OCI-LY3 (cell line): ENCODE results near the gene ACMSD.

ENCODE experiments used
- H2AFZ ChIP-seq: fragments of 200-600, 300-600 bp; shearing (Covaris generic); 2 replicates; pipeline ENCODE4 v1.6.0; 2014; ENCODE audit warnings: antibody characterized with exemption, low read depth, low read length
- H3K27ac ChIP-seq: fragments of 200-600, 300-600 bp; sonication (generic); 2 replicates; pipeline ENCODE4 v1.5.1; 2014; ENCODE audit warnings: mild to moderate bottlenecking, low read length, moderate library complexity, mixed read lengths
- H3K27me3 ChIP-seq: fragments of 200-600, 300-600 bp; sonication (generic); 2 replicates; pipeline ENCODE4 v1.6.1; 2014; ENCODE audit warnings: low read depth, low read length, mixed read lengths
- H3K36me3 ChIP-seq: fragments of 200-600, 300-600 bp; sonication (generic); replicated peaks from 2 replicates; pipeline ENCODE3; 2014; ENCODE audit warnings: low read depth, low read length, mixed read lengths
- H3K4me1 ChIP-seq: fragments of 300-600, 200-600 bp; sonication (generic); 2 replicates; pipeline ENCODE4 v1.6.1; 2014; ENCODE audit warnings: low read length, mixed read lengths
- H3K4me2 ChIP-seq: fragments of 200-600, 300-600 bp; sonication (generic); 2 replicates; pipeline ENCODE4 v1.6.1; 2014; ENCODE audit warnings: low read length, mixed read lengths
- H3K4me3 ChIP-seq: fragments of 300-600, 200-600 bp; sonication (generic); 2 replicates; pipeline ENCODE4 v1.5.1; 2014; ENCODE audit warnings: antibody characterized with exemption, mild to moderate bottlenecking, low read length, moderate library complexity
- H3K79me2 ChIP-seq: fragments of 300-600, 200-600 bp; shearing (Covaris generic); 2 replicates; pipeline ENCODE4 v1.6.1; 2014; ENCODE audit warnings: mild to moderate bottlenecking, low read length, mixed read lengths
- H3K9ac ChIP-seq: fragments of 300-600, 200-600 bp; shearing (Covaris generic); 2 replicates; pipeline ENCODE4 v1.6.0; 2014; ENCODE audit warnings: mild to moderate bottlenecking, low read length, moderate library complexity
- H3K9me3 ChIP-seq: fragments of 200-600, 300-600 bp; shearing (Covaris generic); 2 replicates; pipeline ENCODE4 v1.6.1; 2014; ENCODE audit warnings: low read length, mixed read lengths; ENCODE audit not compliant: insufficient read depth
- H4K20me1 ChIP-seq: fragments of 200-600, 300-600 bp; sonication (generic); 2 replicates; pipeline ENCODE4 v1.6.1; 2016; ENCODE audit warnings: low read length, mixed read lengths; ENCODE audit not compliant: insufficient read depth
- CTCF ChIP-seq: fragments of 200-600, 300-600 bp; sonication (generic); IDR thresholded peaks from 2 replicates; pipeline ENCODE4 v1.5.1; 2014; ENCODE audit warnings: antibody characterized with exemption, low read length, low read depth
- EZH2phosphoT487 ChIP-seq: fragments of 200-600 bp; shearing (Covaris generic); IDR thresholded peaks from 2 replicates; pipeline ENCODE4 v1.6.1; 2018; ENCODE audit warnings: antibody characterized with exemption, mixed run types, low read depth

Gene ACMSD

GRCh38 chr2:134926231-134926931, 88.0 kb downstream of the ACMSD start:
- peaks cover 51% of the 10 kb centered on the region for H3K36me3 ChIP-seq
- H3K4me1 ChIP-seq = peaks cover 16% of the 10 kb centered on the region
- H3K9ac ChIP-seq = no peak overlapping the region
- H3K27ac ChIP-seq = no peak overlapping the region
- H3K27me3 ChIP-seq = no peaks in the 10 kb centered on the region
- H4K20me1 ChIP-seq = peaks cover 87% of the 10 kb centered on the region
- no peak overlapping the region for H3K4me2 ChIP-seq
- TF ChIP-seq EZH2phosphoT487 (no peak), CTCF (no peak)
- no peak overlapping the region for H2AFZ ChIP-seq
- no peak overlapping the region for H3K4me3 ChIP-seq
- H3K9me3 ChIP-seq = no peaks in the 10 kb centered on the region
- H3K79me2 ChIP-seq = peaks cover 100% of the 10 kb centered on the region

- no peak overlapping the region for H3K4me3 ChIP-seq
- H3K9ac ChIP-seq = no peak overlapping the region
- no peak overlapping the region for H3K27ac ChIP-seq
- H3K4me2 ChIP-seq = no peak overlapping the region
- H3K79me2 ChIP-seq = peaks cover 100% of the 10 kb centered on the region
- H3K36me3 ChIP-seq = peaks cover 52% of the 10 kb centered on the region
- peaks cover 19% of the 10 kb centered on the region for H3K4me1 ChIP-seq
- peaks cover 87% of the 10 kb centered on the region for H4K20me1 ChIP-seq
- no peak overlapping the region for H2AFZ ChIP-seq
- H3K9me3 ChIP-seq = no peaks in the 10 kb centered on the region
- TF ChIP-seq CTCF = no peak
- TF ChIP-seq EZH2phosphoT487 = no peak
- no peaks in the 10 kb centered on the region for H3K27me3 ChIP-seq
Measured at GRCh38 chr2:134927195-134927594, 88.8 kb downstream of the ACMSD start.

- peaks cover 70% of the 10 kb centered on the region for H4K20me1 ChIP-seq
Measured at GRCh38 chr2:134932864-134933526, 94.6 kb downstream of the ACMSD start.

More at GRCh38 chr2:134932864-134933526, 94.6 kb downstream of the ACMSD start:
- Histone ChIP-seq H3K4me1 (peaks cover 38% of the 10 kb centered on the region), H3K9ac (no peak overlapping the region), H3K36me3 (peaks cover 33% of the 10 kb centered on the region), H3K9me3 (no peaks in the 10 kb centered on the region), H3K4me2 (no peak overlapping the region), H3K27me3 (no peaks in the 10 kb centered on the region), H2AFZ (no peak overlapping the region), H3K4me3 (no peak overlapping the region), H3K79me2 (peaks cover 96% of the 10 kb centered on the region), H3K27ac (no peak overlapping the region)
- TF ChIP-seq EZH2phosphoT487 (no peak), CTCF (no peak)
